Activated T-helper 1 cell treated with anti-CD3 and anti-CD28 coated beads, Interleukin-12 subunit alpha, Interleukin-12 subunit beta, Interleukin-2, Interleukin-4 antibody, amounts not matched to agents 30 ng/mL and 10 ng/mL and 1 ng/mL, durations not matched to agents 14 hours and 24 hours and 36 hours (primary cell): Measurements from ENCODE around the gene STK11IP. TPM values are rescaled to one million over a fixed set of nuclear protein-coding genes. Genes with fewer than 3 reads are reported as not detected.

Experiments
- total RNA-seq: library from RNA; stranded (reverse); gene quantifications from 2 replicates; pipeline ENCODE4 v1.2.3, GENCODE V29; 2022

STK11IP gene
- total RNA-seq, 1 donor from 2014 or later = 38.0 TPM

Other genes starting within 250 kb of the STK11IP start
- 124 and 128 TPM in 2 replicates for gene DNPEP, start 209.9 kb upstream of the STK11IP start, total RNA-seq
- gene DES, start 179.5 kb upstream of the STK11IP start, total RNA-seq = not detected in 2 replicates
- gene SPEG, start 163.0 kb upstream of the STK11IP start, total RNA-seq = 0.13 TPM in 1 of 2 replicates, not detected in the other
- 41.3 and 50.3 TPM in 2 replicates for gene GMPPA, start 99.0 kb upstream of the STK11IP start, total RNA-seq
- 0.08 TPM in 1 of 2 replicates, not detected in the other for gene ASIC4, start 83.4 kb upstream of the STK11IP start, total RNA-seq
- gene CHPF, start 54.0 kb upstream of the STK11IP start, total RNA-seq = 41.3 and 43.4 TPM in 2 replicates
- 2.9 and 3.3 TPM in 2 replicates for gene TMEM198, start 53.8 kb upstream of the STK11IP start, total RNA-seq
- 0.21 and 0.24 TPM in 2 replicates for gene OBSL1, start 26.3 kb upstream of the STK11IP start, total RNA-seq
- not detected in 2 replicates for gene INHA, start 25.5 kb upstream of the STK11IP start, total RNA-seq
- gene SLC4A3, start 29.8 kb downstream of the STK11IP start, total RNA-seq = 0.17 TPM in 1 of 2 replicates, not detected in the other